CD4-positive, alpha-beta T cell treated with Interleukin-15 for 4 hours (primary cell): ENCODE data around the gene LRP10.
A peak's percentile ranks its signal among the peaks of the same experiment; 100 is the strongest.

Source experiments
- DNase-seq: peaks from one replicate; pipeline ENCODE4 v3.0.0-alpha.2; 2020; ENCODE audit warnings: low spot score

LRP10 gene

GRCh38 chr14:22919601-22919921 is 48.0 kb downstream of the LRP10 start:
- DNase-seq = no peak

GRCh38 chr14:22920697-22921096 is 49.2 kb downstream of the LRP10 start:
- DNase-seq = no peak

- no peak for DNase-seq
Measured at GRCh38 chr14:22922294-22922693, 50.8 kb downstream of the LRP10 start.

GRCh38 chr14:22923746-22924145 is 52.2 kb downstream of the LRP10 start:
- DNase-seq = no peak

GRCh38 chr14:22925513-22925912 is 54.0 kb downstream of the LRP10 start:
- no peak for DNase-seq

GRCh38 chr14:22926316-22926715 is 54.8 kb downstream of the LRP10 start:
- no peak for DNase-seq

- no peak for DNase-seq
Measured at GRCh38 chr14:22928237-22929103, 56.9 kb downstream of the LRP10 start.

- DNase-seq = peak; percentile 99
Measured at GRCh38 chr14:22929104-22929960, 57.8 kb downstream of the LRP10 start, which contains the start of gene PRMT5. PRMT5 (minus strand) TSS chr14:22929376; CDS start chr14:22929361, 15 bp downstream.

GRCh38 chr14:22929961-22930364 is 58.4 kb downstream of the LRP10 start:
- no peak for DNase-seq
